ENCODE data around the gene FMNL3. TPM values are rescaled to one million over a fixed set of nuclear protein-coding genes. Genes with fewer than 3 reads are reported as not detected.

Gene FMNL3
- total and polyA plus RNA-seq, 5 experiments from 2014 or later, result 7.6 to 36.5 (median 12.1) TPM

DNA sequence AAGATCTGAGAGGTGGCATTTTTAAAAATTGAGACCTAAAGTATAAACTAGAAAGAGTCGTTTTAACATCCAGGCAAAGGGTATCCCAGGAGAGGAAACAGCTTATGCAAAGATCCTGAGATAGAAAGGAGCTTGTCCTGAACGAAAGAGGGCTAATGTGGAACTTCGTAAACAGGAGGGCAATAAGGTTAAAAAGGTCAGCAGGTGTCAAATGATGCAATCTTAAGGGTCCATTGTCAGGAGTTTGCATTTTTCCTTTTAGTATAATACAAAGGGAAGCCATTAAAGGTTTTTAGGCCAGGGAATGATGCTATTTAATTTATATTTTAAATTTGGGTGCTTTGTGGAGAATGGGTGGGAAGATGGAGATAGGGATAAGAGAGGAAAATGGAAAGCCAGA lies 14.4 kb downstream of the FMNL3 start:
- DNase-seq (no peak), ATAC-seq (no peak)
- peaks cover 0 to 2% (median 0%) of the 10 kb centered on the region in 3 donors for H3K36me3 Mint-ChIP-seq
- no peaks in the 10 kb centered on the region for H3K9me3 Mint-ChIP-seq
- no peak overlapping the region for H3K4me3 Mint-ChIP-seq
- H3K4me1 Mint-ChIP-seq, result peaks cover 21 to 58% (median 48%) of the 10 kb centered on the region in 4 donors
- peak overlapping the region in 1 of 10 donors; percentile 20 for H3K27ac Mint-ChIP-seq
- POLR2A ChIA-PET, result interaction anchor here (0.7 to 1.6 kb wide), 4 partner anchors 9 to 39 kb away, joined by 3 to 4 read pairs (median 3); no protein-coding TSS in a partner anchor
- H3K27me3 Mint-ChIP-seq, result no peaks in the 10 kb centered on the region

DNA sequence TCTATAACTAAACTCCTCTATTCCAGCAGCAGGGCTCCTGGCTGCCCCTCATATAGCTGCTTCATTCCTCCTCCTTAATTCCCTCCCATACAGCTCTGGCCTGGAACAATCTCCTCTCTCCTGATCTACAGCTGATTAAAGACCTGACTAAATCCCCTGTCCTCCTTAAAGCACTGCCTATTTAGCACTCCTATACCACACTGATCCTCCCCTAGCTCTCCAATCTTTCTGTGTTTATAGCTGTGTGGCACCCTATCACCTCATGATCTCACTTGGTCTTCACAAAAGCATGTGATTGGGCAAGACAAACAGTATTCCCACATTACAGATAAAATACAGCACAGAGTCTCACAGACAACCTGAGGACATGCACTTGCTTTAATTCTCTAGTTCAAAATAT lies 17.4 kb downstream of the FMNL3 start:
- ATAC-seq, result no peak
- no peaks in the 10 kb centered on the region for H3K27me3 Mint-ChIP-seq
- POLR2A ChIA-PET, result interaction anchor here (1.2 to 3.5 kb wide), 3 partner anchors 14 to 27 kb away, joined by 3 to 8 read pairs (median 5); no protein-coding TSS in a partner anchor
- peaks cover 0 to 5% (median 0%) of the 10 kb centered on the region in 3 donors for H3K36me3 Mint-ChIP-seq
- H3K4me1 Mint-ChIP-seq, result peaks cover 26 to 52% (median 49%) of the 10 kb centered on the region in 4 donors
- H3K27ac Mint-ChIP-seq, result peak overlapping the region in 3 of 10 donors; percentile 12 to 45 (median 15)
- H3K9me3 Mint-ChIP-seq, result no peaks in the 10 kb centered on the region
- DNase-seq, result no peak
- H3K4me3 Mint-ChIP-seq, result peak overlapping the region in 1 of 10 donors; percentile 50

- Mint-ChIP-seq H3K9me3 (no peaks in the 10 kb centered on the region), H3K27ac (peak overlapping the region in 1 of 10 donors; percentile 3), H3K4me1 (peaks cover 30 to 56% (median 55%) of the 10 kb centered on the region in 4 donors), H3K27me3 (no peaks in the 10 kb centered on the region), H3K36me3 (peaks cover 0 to 5% (median 0%) of the 10 kb centered on the region in 3 donors), H3K4me3 (peak overlapping the region in 1 of 10 donors; percentile 11)
- ATAC-seq, result no peak
- POLR2A ChIA-PET, result interaction anchor here (0.7 to 3.5 kb wide), 6 partner anchors 13 to 41 kb away, joined by 3 to 8 read pairs (median 4); no protein-coding TSS in a partner anchor
- DNase-seq, result no peak
Observed at GRCh38 chr12:49689237-49689636, 18.0 kb downstream of the FMNL3 start.

DNA sequence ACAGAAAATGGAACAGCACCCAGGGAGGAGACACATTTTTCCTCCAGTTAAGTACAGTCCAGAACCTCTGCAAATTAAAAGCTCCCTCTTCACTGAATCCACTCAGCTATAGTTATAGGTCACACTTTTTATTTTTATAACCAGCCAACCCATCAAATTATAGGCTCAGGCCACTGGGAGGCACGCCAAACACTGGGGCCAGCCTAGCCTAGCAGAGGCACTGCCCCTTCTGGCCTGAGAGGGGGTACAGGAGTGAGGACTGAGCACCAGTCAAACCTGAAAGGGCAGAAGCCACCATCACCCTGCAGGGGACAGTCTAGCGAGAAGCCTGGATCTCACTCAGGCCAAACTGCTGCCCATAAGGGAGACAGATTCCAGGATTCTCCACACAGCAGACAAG lies 19.3 kb downstream of the FMNL3 start:
- Mint-ChIP-seq H3K9me3 (no peaks in the 10 kb centered on the region), H3K27me3 (no peaks in the 10 kb centered on the region), H3K4me3 (no peak overlapping the region), H3K27ac (peak overlapping the region in 3 of 10 donors; percentile 19 to 63 (median 22)), H3K36me3 (peaks cover 0 to 3% (median 0%) of the 10 kb centered on the region in 3 donors), H3K4me1 (peaks cover 39 to 68% (median 64%) of the 10 kb centered on the region in 4 donors)
- POLR2A ChIA-PET, result interaction anchor here (0.6 to 3.5 kb wide), 5 partner anchors 15 to 779 kb away, joined by 3 to 8 read pairs (median 4); no protein-coding TSS in a partner anchor
- DNase-seq (no peak), ATAC-seq (no peak)

- no peaks in the 10 kb centered on the region for H3K27me3 Mint-ChIP-seq
- peaks cover 39 to 66% (median 59%) of the 10 kb centered on the region in 4 donors for H3K4me1 Mint-ChIP-seq
Observed at GRCh38 chr12:49684310-49684854, 22.8 kb downstream of the FMNL3 start.

GRCh38 chr12:49683599-49684309 lies 23.5 kb downstream of the FMNL3 start:
- Mint-ChIP-seq H3K4me3 (no peak overlapping the region), H3K27ac (peak overlapping the region in 9 of 10 donors; percentile 0 to 85 (median 37)), H3K27me3 (no peaks in the 10 kb centered on the region), H3K36me3 (peaks cover 0 to 3% (median 0%) of the 10 kb centered on the region in 3 donors), H3K4me1 (peaks cover 38 to 63% (median 58%) of the 10 kb centered on the region in 4 donors), H3K9me3 (no peaks in the 10 kb centered on the region)
- POLR2A ChIA-PET, result interaction anchor here (0.6 to 1.6 kb wide), 5 partner anchors 8 to 57 kb away, joined by 3 to 4 read pairs (median 3); partner anchors contain the start of gene TMBIM6
- ATAC-seq (peak; percentile 20 to 30), DNase-seq (no peak)

More at GRCh38 chr12:49684310-49684854, 22.8 kb downstream of the FMNL3 start:
- no peak for DNase-seq
- no peaks in the 10 kb centered on the region for H3K9me3 Mint-ChIP-seq
- no peak for ATAC-seq
- no peak overlapping the region for H3K4me3 Mint-ChIP-seq
- POLR2A ChIA-PET, result interaction anchor here (1.0 to 1.6 kb wide), 3 partner anchors 11 to 57 kb away, joined by 3 to 4 read pairs (median 3); partner anchors contain the start of gene TMBIM6
- peak overlapping the region in 4 of 10 donors; percentile 16 to 37 (median 26) for H3K27ac Mint-ChIP-seq
- peaks cover 0 to 3% (median 0%) of the 10 kb centered on the region in 3 donors for H3K36me3 Mint-ChIP-seq

- POLR2A ChIA-PET, result interaction anchor here (0.7 to 1.4 kb wide), 3 partner anchors 8 to 721 kb away, joined by 3 to 5 read pairs (median 3); no protein-coding TSS in a partner anchor
- no peak for ATAC-seq
- Mint-ChIP-seq H3K36me3 (no peaks in the 10 kb centered on the region), H3K4me3 (no peak overlapping the region), H3K27me3 (no peaks in the 10 kb centered on the region), H3K9me3 (no peaks in the 10 kb centered on the region), H3K27ac (no peak overlapping the region), H3K4me1 (peaks cover 42 to 64% (median 60%) of the 10 kb centered on the region in 4 donors)
- DNase-seq, result no peak
Observed at GRCh38 chr12:49680075-49680474, 27.1 kb downstream of the FMNL3 start.

DNA sequence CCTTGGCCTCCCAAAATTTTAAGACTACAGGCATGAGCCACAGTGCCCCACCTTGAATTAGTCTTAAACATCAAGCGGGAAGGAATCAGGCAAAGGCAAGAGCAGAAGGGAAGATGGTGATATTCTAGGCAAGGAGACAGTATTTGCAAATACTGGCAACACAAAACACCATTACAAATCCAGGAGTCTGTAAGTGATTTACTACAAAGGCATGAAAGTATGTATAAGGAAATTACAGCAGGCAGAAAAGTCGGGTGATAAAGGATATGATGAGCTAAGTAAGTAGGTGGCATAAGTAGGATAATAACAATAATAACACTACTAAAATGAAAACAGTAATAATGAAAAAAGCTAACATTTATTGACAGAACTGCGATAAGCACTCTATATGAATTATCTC lies 28.5 kb downstream of the FMNL3 start:
- DNase-seq, result no peak
- no peak overlapping the region for H3K4me3 Mint-ChIP-seq
- POLR2A ChIA-PET, result interaction anchor here (1.4 kb wide), 1 partner anchor 25 kb away, joined by 4 read pairs; no protein-coding TSS in a partner anchor
- ATAC-seq, result no peak
- peaks cover 44 to 65% (median 61%) of the 10 kb centered on the region in 4 donors for H3K4me1 Mint-ChIP-seq
- H3K27ac Mint-ChIP-seq, result peak overlapping the region in 2 of 10 donors; percentile 27 to 29
- H3K27me3 Mint-ChIP-seq, result no peaks in the 10 kb centered on the region
- H3K9me3 Mint-ChIP-seq, result no peaks in the 10 kb centered on the region
- H3K36me3 Mint-ChIP-seq, result no peaks in the 10 kb centered on the region

DNA sequence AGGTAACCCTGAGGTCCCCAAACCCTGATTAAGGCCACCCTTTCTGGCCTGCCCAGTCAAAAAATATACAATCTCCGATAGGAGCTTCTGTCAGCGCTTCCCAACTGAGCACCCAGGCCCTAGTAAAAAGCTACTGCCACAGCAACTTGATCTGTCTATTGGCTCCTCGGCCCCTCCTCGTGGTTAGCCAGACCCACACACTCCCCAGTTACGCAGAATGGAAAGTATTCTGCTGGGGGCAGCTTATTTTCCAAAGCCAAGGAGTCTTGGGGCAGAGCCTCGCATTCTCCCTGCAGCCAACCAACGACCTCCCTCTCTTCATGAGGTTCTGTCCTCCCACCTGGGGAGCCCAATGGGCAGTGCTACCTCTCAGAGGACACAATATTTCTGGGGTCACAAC lies 32.1 kb downstream of the FMNL3 start:
- H3K27ac Mint-ChIP-seq, result peak overlapping the region; percentile 80 to 99 (median 95)
- no peaks in the 10 kb centered on the region for H3K36me3 Mint-ChIP-seq
- H3K9me3 Mint-ChIP-seq, result no peaks in the 10 kb centered on the region
- H3K27me3 Mint-ChIP-seq, result no peaks in the 10 kb centered on the region
- DNase-seq, result no peak
- POLR2A ChIA-PET, result interaction anchor here (1.0 to 9.7 kb wide), 6 partner anchors 8 to 29 kb away, joined by 3 to 81 read pairs (median 6); partner anchors contain the start of gene FMNL3
- no peak for ATAC-seq
- peaks cover 47 to 74% (median 72%) of the 10 kb centered on the region in 4 donors for H3K4me1 Mint-ChIP-seq
- H3K4me3 Mint-ChIP-seq, result peak overlapping the region in 3 of 10 donors; percentile 1 to 70 (median 8)

GRCh38 chr12:49674318-49674981 lies 32.8 kb downstream of the FMNL3 start:
- Mint-ChIP-seq H3K4me3 (peak overlapping the region in 9 of 10 donors; percentile 30 to 76 (median 40)), H3K27ac (peak overlapping the region; percentile 80 to 99 (median 95)), H3K36me3 (no peaks in the 10 kb centered on the region), H3K9me3 (no peaks in the 10 kb centered on the region), H3K4me1 (peaks cover 52 to 81% (median 78%) of the 10 kb centered on the region in 4 donors), H3K27me3 (no peaks in the 10 kb centered on the region)
- DNase-seq (no peak), ATAC-seq (peak in 1 of 2 donors; percentile 8)
- POLR2A ChIA-PET, result interaction anchor here (0.6 to 9.7 kb wide), 12 partner anchors 8 to 522 kb away, joined by 3 to 81 read pairs (median 4); partner anchors contain the start of gene FMNL3

DNA sequence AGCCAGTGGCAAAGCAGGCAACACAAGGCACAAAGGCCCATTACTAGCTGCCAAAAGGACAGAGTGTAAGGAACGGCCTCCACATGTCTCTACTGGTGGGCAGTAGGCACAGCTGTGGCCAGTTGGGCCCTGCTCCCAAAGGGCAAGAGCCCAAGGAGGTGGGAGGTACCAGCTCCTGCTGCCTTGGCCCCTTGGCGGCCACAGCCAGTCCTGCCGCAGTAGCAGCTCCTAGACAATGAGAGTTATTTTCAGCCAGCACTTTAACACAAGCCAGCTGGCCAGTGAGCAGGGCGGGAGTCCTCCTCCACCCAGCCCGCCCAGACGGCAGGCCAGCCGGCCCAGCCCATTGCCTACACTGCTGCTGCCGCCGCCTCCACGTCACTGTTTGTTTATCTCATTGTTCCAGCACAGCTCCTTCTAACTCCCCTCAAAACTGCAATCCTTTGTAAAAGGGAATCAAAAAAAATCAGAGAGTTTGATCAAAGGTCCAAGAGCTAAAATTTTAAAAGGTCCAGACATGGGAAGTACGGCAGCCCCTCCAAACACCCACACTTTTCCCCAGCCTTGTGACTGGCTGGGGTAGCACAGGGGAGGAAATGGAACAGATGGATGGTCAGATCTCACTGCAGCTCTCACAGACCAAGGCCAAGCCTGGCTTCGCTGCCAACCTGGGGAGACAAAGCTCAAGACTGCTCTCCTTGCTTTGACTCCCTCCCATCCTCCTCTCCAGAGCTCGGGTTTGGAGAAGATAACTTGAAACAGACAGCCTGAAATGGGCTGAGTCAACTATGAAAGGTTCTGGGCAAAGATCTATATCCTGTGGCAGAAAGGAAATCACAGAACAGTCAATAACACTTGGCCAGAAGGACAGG lies 33.5 kb downstream of the FMNL3 start:
- Mint-ChIP-seq H3K4me1 (peaks cover 50 to 84% (median 82%) of the 10 kb centered on the region in 4 donors), H3K27ac (peak overlapping the region; percentile 80 to 99 (median 95)), H3K4me3 (peak overlapping the region in 9 of 10 donors; percentile 30 to 76 (median 40)), H3K9me3 (no peaks in the 10 kb centered on the region), H3K36me3 (no peaks in the 10 kb centered on the region), H3K27me3 (no peaks in the 10 kb centered on the region)
- DNase-seq (no peak), ATAC-seq (peak in 1 of 2 donors; percentile 11)
- POLR2A ChIA-PET, result interaction anchor here (0.6 to 9.7 kb wide), 14 partner anchors 8 to 521 kb away, joined by 3 to 81 read pairs (median 4); partner anchors contain the start of gene FMNL3

Measured in naive thymus-derived CD8-positive, alpha-beta T cell (primary cell).